ENCODE measurements around the gene RNPS1. TPM values are rescaled to one million over a fixed set of nuclear protein-coding genes. Genes with fewer than 3 reads are reported as not detected.

RNPS1 gene
- total and polyA plus RNA-seq, 4 donors: 92.0 to 144 (median 112) TPM

DNA sequence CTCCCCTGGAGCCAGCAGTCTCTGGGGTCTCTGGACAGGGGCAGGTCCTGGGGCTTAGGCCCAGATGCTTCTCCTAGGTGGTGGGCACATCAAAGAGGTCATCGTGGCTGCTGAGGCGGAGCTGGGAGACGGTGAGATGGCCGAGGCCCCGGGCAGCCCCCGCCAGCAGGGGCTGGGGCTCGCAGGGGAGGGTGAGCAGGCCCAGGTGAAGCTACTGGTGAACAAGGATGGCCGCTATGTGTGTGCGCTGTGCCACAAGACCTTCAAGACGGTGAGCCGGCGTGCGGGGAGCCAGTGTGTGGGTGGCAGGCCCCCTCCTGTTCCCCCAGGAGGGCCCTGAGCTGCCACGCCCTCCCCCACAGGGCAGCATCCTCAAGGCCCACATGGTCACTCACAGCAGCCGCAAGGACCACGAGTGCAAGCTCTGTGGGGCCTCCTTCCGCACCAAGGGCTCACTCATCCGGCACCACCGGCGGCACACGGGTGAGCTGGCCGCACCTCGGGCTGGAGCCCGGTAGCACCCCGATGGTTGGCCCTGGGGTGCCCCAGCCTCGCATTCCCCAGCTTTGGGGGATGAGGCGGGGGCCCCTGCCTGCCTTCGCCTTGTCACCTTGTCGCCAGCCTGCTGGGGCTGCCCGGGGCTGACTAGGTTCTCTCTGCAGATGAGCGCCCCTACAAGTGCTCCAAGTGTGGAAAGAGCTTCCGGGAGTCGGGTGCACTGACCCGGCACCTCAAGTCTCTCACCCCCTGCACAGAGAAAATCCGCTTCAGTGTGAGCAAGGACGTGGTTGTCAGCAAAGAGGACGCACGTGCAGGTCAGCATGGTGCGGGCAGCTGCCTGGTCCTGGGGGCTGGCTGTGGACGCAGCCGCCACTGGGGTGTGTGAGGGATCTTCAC is 35.6 kb downstream of the RNPS1 start:
- no peak overlapping the region for H3K9ac ChIP-seq (ENCODE audit: insufficient read depth in 1 of 2, low read length in 2 of 2)
- DNase-seq (no peak), ATAC-seq (ENCODE audit: insufficient read depth, low FRiP score) (no peak)
- WGBS, 2 donors: 94% methylated on average over 38 to 41 of the region's 41 CpGs
- H3K4me3 ChIP-seq: no peak overlapping the region
- H3K9me3 ChIP-seq (ENCODE audit: control insufficient read depth in 4 of 4, insufficient read depth in 3 of 4, low read length in 3 of 4): peaks cover 0 to 22% (median 0%) of the 10 kb centered on the region in 4 donors
- H3K27me3 ChIP-seq (ENCODE audit: control insufficient read depth in 3 of 3, insufficient read depth in 3 of 3, low read length in 2 of 3): peaks cover 0 to 21% (median 4%) of the 10 kb centered on the region in 3 donors
- peaks cover 3 to 81% (median 32%) of the 10 kb centered on the region in 4 donors for H3K36me3 ChIP-seq (ENCODE audit: control insufficient read depth in 4 of 4, insufficient read depth in 4 of 4, low read length in 4 of 4)
- peaks cover 0 to 11% (median 7%) of the 10 kb centered on the region in 5 donors for H3K4me1 ChIP-seq (ENCODE audit: control insufficient read depth in 5 of 5, insufficient read depth in 5 of 5, low read length in 5 of 5)
- H3K27ac ChIP-seq (ENCODE audit: low read depth in 1 of 2, low read length in 1 of 2): no peak overlapping the region
- TF ChIP-seq, protein P1, sequence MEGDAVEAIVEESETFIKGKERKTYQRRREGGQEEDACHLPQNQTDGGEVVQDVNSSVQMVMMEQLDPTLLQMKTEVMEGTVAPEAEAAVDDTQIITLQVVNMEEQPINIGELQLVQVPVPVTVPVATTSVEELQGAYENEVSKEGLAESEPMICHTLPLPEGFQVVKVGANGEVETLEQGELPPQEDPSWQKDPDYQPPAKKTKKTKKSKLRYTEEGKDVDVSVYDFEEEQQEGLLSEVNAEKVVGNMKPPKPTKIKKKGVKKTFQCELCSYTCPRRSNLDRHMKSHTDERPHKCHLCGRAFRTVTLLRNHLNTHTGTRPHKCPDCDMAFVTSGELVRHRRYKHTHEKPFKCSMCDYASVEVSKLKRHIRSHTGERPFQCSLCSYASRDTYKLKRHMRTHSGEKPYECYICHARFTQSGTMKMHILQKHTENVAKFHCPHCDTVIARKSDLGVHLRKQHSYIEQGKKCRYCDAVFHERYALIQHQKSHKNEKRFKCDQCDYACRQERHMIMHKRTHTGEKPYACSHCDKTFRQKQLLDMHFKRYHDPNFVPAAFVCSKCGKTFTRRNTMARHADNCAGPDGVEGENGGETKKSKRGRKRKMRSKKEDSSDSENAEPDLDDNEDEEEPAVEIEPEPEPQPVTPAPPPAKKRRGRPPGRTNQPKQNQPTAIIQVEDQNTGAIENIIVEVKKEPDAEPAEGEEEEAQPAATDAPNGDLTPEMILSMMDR (IDR thresholded peaks at IDR 0.05; ENCODE audit: control extremely low read depth, extremely low read depth): no peak

DNA sequence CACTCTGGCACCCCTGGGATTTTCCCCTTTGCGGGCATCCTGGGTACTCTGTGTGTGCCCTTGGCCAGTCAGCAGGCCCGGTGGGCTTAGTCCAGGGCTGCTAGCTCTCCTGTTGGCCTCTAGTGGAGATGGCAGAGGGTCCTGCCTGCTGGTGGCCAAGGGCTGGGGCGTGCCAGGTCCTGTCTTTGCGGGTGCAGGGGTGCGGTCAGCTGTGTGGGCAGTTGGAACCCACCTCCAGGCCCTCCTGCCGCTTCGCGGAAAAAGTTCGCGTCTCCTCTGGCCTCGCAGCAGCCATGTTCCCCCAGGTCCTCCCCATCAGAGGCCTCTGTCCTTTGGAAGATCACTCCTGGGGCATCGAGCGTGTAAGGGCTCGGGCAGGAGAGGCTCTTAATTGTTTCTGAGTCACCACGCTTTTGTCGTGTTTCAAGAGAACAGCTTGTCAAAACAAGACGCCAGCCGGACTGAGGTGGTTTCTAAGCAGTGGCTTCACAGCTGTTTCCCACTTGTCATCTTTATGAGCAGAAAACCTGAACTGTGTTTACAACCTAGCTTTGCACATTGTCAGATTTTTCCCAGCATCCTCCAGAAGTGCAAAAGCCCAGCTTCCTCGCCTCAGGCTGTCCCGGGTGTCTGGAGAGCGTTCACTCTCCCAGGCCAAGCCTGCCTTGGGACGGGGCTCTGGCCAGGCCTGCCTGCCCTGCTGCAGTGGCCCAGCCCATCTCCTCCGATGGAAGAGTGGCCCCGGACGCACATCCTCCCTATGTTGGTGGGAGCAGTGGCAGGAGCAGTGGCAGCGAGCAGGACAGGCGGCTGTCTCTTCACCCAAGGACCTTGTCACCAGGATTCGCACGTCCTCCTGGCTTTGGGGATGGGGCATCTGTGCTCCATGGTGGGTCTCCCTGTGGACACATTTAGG is 36.7 kb downstream of the RNPS1 start:
- 92% methylated on average over 29 of the region's 29 CpGs for WGBS, 2 donors
- Histone ChIP-seq H3K4me1 (ENCODE audit: control insufficient read depth in 5 of 5, insufficient read depth in 5 of 5, low read length in 5 of 5) (peaks cover 0 to 2% (median 1%) of the 10 kb centered on the region in 5 donors), H3K36me3 (ENCODE audit: control insufficient read depth in 4 of 4, insufficient read depth in 4 of 4, low read length in 4 of 4) (peaks cover 3 to 81% (median 32%) of the 10 kb centered on the region in 4 donors), H3K9me3 (ENCODE audit: control insufficient read depth in 4 of 4, insufficient read depth in 3 of 4, low read length in 3 of 4) (peaks cover 0 to 22% (median 0%) of the 10 kb centered on the region in 4 donors), H3K4me3 (no peak overlapping the region), H3K9ac (ENCODE audit: insufficient read depth in 1 of 2, low read length in 2 of 2) (no peak overlapping the region), H3K27me3 (ENCODE audit: control insufficient read depth in 3 of 3, insufficient read depth in 3 of 3, low read length in 2 of 3) (peaks cover 0 to 10% (median 4%) of the 10 kb centered on the region in 3 donors), H3K27ac (ENCODE audit: low read depth in 1 of 2, low read length in 1 of 2) (no peak overlapping the region)
- DNase-seq (no peak), ATAC-seq (ENCODE audit: insufficient read depth, low FRiP score) (no peak)
- TF ChIP-seq, protein P1 (IDR thresholded peaks at IDR 0.05; ENCODE audit: control extremely low read depth, extremely low read depth): no peak

DNA sequence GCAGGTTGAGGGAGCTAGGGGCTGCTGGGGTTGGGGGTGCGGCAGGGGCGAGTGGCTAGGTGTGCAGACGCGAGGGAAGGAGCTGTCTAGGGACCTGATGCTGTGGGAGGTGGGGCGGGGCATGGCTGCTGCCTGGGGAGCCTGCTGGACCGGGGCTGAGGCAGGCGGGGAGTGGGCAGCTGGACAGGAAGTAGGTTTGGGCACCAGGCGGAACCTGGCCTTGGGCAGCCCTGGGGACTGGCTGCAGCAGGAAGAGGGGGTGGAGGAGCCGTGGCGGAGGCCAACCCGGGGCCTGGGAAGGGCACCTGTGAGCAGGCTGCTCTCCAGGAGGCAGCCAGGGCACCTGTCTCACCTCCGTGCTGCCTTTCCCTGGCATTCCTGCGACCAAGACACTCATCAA is 37.5 kb downstream of the RNPS1 start:
- WGBS, 2 donors: 87 to 93% methylated on average over 13 of the region's 13 CpGs
- H3K36me3 ChIP-seq (ENCODE audit: control insufficient read depth in 4 of 4, insufficient read depth in 4 of 4, low read length in 4 of 4): peaks cover 3 to 75% (median 31%) of the 10 kb centered on the region in 4 donors

More for the DNA sequence above, 37.5 kb downstream of the RNPS1 start:
- Histone ChIP-seq H3K4me1 (ENCODE audit: control insufficient read depth in 5 of 5, insufficient read depth in 5 of 5, low read length in 5 of 5) (peaks cover 0 to 2% (median 0%) of the 10 kb centered on the region in 5 donors), H3K27ac (ENCODE audit: low read depth in 1 of 2, low read length in 1 of 2) (no peak overlapping the region), H3K4me3 (no peak overlapping the region), H3K9ac (ENCODE audit: insufficient read depth in 1 of 2, low read length in 2 of 2) (no peak overlapping the region), H3K27me3 (ENCODE audit: control insufficient read depth in 3 of 3, insufficient read depth in 3 of 3, low read length in 2 of 3) (peaks cover 0 to 4% (median 0%) of the 10 kb centered on the region in 3 donors), H3K9me3 (ENCODE audit: control insufficient read depth in 4 of 4, insufficient read depth in 3 of 4, low read length in 3 of 4) (peaks cover 0 to 19% (median 0%) of the 10 kb centered on the region in 4 donors)
- no peak for DNase-seq
- TF ChIP-seq, protein P1 (IDR thresholded peaks at IDR 0.05; ENCODE audit: control extremely low read depth, extremely low read depth): no peak
- no peak for ATAC-seq (ENCODE audit: insufficient read depth, low FRiP score)

All from lung (tissue), 12 donors.